ENCODE data around the gene TBC1D22A. TPM values are rescaled to one million over a fixed set of nuclear protein-coding genes. Genes with fewer than 3 reads are reported as not detected.

Gene TBC1D22A
- polyA plus RNA-seq, 1 donor (not counting 4 experiments of a cell fraction or from before 2014, with no cell fraction given): 20.9 TPM

- H3K9me1 ChIP-seq (ENCODE audit: control insufficient read depth, extremely low read depth, insufficient read depth, low read length): no peaks in the 10 kb centered on the region
- dilution Hi-C loops (cut with MboI; ENCODE audit: extremely low pct_ligation_motif_present, low sequenced_read_pairs): no loop called here
- H3K4me3 ChIP-seq (ENCODE audit: control insufficient read depth in 2 of 3, extremely low read depth in 1 of 3, insufficient read depth in 2 of 3, low read depth in 1 of 3, low read length in 3 of 3): no peak overlapping the region
- no peak overlapping the region for H2AFZ ChIP-seq (ENCODE audit: control insufficient read depth, low read length)
- no peaks in the 10 kb centered on the region for H3K9me3 ChIP-seq (ENCODE audit: control insufficient read depth, low read depth, low read length)
- H3K4me2 ChIP-seq (ENCODE audit: control insufficient read depth, extremely low read depth, insufficient read depth, low read depth, low read length): no peak overlapping the region
- no peak overlapping the region for H3K27ac ChIP-seq (ENCODE audit: control insufficient read depth, insufficient read depth, low read length)
- DNase-seq (ENCODE audit: low read depth, low spot score) (no peak), FAIRE-seq (no peak)
- no peaks in the 10 kb centered on the region for H3K79me2 ChIP-seq (ENCODE audit: control insufficient read depth, insufficient read depth, low read length)
- H4K20me1 ChIP-seq (ENCODE audit: control insufficient read depth, extremely low read depth, insufficient read depth, low read length): no peaks in the 10 kb centered on the region
- peaks cover 9% of the 10 kb centered on the region for H3K4me1 ChIP-seq (ENCODE audit: control insufficient read depth, extremely low read depth, insufficient read depth, low read length)
- TF ChIP-seq CTCF (optimal IDR thresholded peaks at IDR 0.05 in 1 of 3, IDR thresholded peaks at IDR 0.05 in 1 of 3, conservative IDR thresholded peaks at IDR 0.05 in 1 of 3; ENCODE audit: extremely low read depth in 1 of 3, insufficient read depth in 2 of 3, low read length in 3 of 3) (no peak), EZH2 (IDR thresholded peaks at IDR 0.05; ENCODE audit: low read length) (no peak)
- H3K36me3 ChIP-seq (ENCODE audit: control insufficient read depth in 2 of 2, extremely low read depth in 1 of 2, insufficient read depth in 2 of 2, low read length in 2 of 2): peaks cover 0 to 4% of the 10 kb centered on the region in 2 experiments
- H3K9ac ChIP-seq (ENCODE audit: control insufficient read depth, extremely low read depth, insufficient read depth, low read length): no peak overlapping the region
- no peaks in the 10 kb centered on the region for H3K27me3 ChIP-seq (ENCODE audit: control insufficient read depth, extremely low read depth, insufficient read depth, low read length)
Measured at GRCh38 chr22:47027766-47028165, 265.3 kb downstream of the TBC1D22A start.

- no peak for DNase-seq (ENCODE audit: low read depth, low spot score)
- no peak for TF ChIP-seq EZH2 (IDR thresholded peaks at IDR 0.05; ENCODE audit: low read length)
- no peak for TF ChIP-seq CTCF (optimal IDR thresholded peaks at IDR 0.05 in 1 of 3, IDR thresholded peaks at IDR 0.05 in 1 of 3, conservative IDR thresholded peaks at IDR 0.05 in 1 of 3; ENCODE audit: extremely low read depth in 1 of 3, insufficient read depth in 2 of 3, low read length in 3 of 3)
- H3K4me3 ChIP-seq (ENCODE audit: control insufficient read depth in 2 of 3, extremely low read depth in 1 of 3, insufficient read depth in 2 of 3, low read depth in 1 of 3, low read length in 3 of 3): no peak overlapping the region
- H3K9me3 ChIP-seq (ENCODE audit: control insufficient read depth, low read depth, low read length): no peaks in the 10 kb centered on the region
- no peak overlapping the region for H3K9ac ChIP-seq (ENCODE audit: control insufficient read depth, extremely low read depth, insufficient read depth, low read length)
- no peaks in the 10 kb centered on the region for H4K20me1 ChIP-seq (ENCODE audit: control insufficient read depth, extremely low read depth, insufficient read depth, low read length)
- dilution Hi-C loops (cut with MboI; ENCODE audit: extremely low pct_ligation_motif_present, low sequenced_read_pairs): no loop called here
- no peaks in the 10 kb centered on the region for H3K27me3 ChIP-seq (ENCODE audit: control insufficient read depth, extremely low read depth, insufficient read depth, low read length)
- H2AFZ ChIP-seq (ENCODE audit: control insufficient read depth, low read length): no peak overlapping the region
- peaks cover 0 to 1% of the 10 kb centered on the region in 2 experiments for H3K36me3 ChIP-seq (ENCODE audit: control insufficient read depth in 2 of 2, extremely low read depth in 1 of 2, insufficient read depth in 2 of 2, low read length in 2 of 2)
- H3K9me1 ChIP-seq (ENCODE audit: control insufficient read depth, extremely low read depth, insufficient read depth, low read length): no peaks in the 10 kb centered on the region
- no peak overlapping the region for H3K4me2 ChIP-seq (ENCODE audit: control insufficient read depth, extremely low read depth, insufficient read depth, low read depth, low read length)
- no peak overlapping the region for H3K27ac ChIP-seq (ENCODE audit: control insufficient read depth, insufficient read depth, low read length)
- H3K79me2 ChIP-seq (ENCODE audit: control insufficient read depth, insufficient read depth, low read length): no peaks in the 10 kb centered on the region
- H3K4me1 ChIP-seq (ENCODE audit: control insufficient read depth, extremely low read depth, insufficient read depth, low read length): peaks cover 18% of the 10 kb centered on the region
- FAIRE-seq: no peak
Measured at GRCh38 chr22:47029244-47030074, 267.0 kb downstream of the TBC1D22A start.

Measured in keratinocyte (primary cell).